DMS 273 (cell line): ENCODE data around the gene GOLPH3.
"Not testable (repeated sequence)": the region's sequence is repeated elsewhere in the genome, so short reads cannot be mapped to it uniquely, and the experiment has no call there.

Source experiments
- DNase-seq: peaks from one replicate; lab custom pipeline; 2025; ENCODE audit not compliant: unreplicated experiment; lab: John Stamatoyannopoulos, UW

GOLPH3 gene

GRCh38 chr5:32100691-32101302, 73.3 kb downstream of the GOLPH3 start:
- no peak for DNase-seq

DNA sequence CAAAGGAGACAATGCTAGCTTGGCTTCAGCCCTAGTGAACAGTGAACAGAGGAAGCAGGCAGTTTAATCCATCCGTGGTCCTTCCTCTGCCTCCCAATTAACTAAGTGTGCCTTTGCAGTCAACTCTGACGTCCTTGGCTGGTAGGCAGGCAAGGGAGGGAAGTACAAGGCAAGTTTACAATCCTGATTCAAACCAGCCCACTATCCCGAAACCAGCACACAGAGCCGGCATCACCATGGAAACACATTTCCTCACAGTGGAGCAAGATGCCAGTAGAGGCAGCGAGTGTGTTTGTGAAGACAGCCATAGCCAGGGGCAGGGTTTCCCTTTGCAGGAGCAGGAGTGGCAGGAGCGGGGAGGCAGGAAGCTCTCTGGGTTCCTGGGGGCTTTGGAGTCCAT, 73.9 kb downstream of the GOLPH3 start:
- DNase-seq = no peak

- DNase-seq = no peak
Measured at GRCh38 chr5:32099486-32100035, 74.6 kb downstream of the GOLPH3 start.

DNA sequence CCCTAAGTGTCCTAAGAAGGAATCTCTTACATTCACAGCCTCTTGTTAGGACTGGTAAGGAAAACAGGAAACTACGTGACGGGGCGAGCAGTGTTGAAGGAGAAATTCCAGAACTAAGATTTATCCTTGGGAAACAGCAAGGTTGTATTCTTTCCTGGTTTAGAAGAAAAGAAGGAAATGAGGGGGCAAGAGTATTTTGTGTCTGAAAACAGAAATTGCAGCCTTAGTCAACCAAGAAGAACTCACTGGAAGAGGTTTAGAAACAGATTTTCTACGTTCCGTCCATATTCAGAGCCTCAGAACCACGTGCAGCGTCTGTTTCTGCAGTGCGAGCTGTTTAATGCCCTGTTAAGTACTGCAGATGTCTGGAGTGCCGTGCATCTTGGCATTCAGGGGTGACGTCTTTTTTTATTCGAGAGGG, 75.2 kb downstream of the GOLPH3 start:
- no peak for DNase-seq

GRCh38 chr5:32098291-32098690, 75.8 kb downstream of the GOLPH3 start:
- DNase-seq = no peak

GRCh38 chr5:32096891-32097595, 77.1 kb downstream of the GOLPH3 start:
- DNase-seq = peak; percentile 11

GRCh38 chr5:32095261-32095671, 78.9 kb downstream of the GOLPH3 start:
- DNase-seq = no peak

DNA sequence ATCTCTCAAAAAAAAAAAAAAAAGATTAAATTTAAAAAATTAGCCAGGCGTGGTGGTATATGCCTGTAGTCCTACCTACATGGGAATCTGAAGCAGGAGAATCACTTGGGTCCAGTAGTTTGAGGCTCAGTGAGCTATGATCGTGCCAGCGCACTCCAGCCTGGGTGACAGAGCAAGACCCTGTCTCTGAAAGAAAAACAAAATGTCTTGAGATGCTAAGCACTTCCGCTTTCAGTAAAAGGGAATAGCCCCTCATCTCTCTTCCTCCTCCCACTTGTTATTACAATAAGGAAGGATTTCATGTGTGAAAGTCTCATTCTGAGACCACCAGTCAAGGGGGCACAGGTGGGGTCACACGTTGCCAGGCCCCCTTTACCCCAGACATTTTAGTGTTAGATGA, 79.4 kb downstream of the GOLPH3 start:
- no peak for DNase-seq

DNA sequence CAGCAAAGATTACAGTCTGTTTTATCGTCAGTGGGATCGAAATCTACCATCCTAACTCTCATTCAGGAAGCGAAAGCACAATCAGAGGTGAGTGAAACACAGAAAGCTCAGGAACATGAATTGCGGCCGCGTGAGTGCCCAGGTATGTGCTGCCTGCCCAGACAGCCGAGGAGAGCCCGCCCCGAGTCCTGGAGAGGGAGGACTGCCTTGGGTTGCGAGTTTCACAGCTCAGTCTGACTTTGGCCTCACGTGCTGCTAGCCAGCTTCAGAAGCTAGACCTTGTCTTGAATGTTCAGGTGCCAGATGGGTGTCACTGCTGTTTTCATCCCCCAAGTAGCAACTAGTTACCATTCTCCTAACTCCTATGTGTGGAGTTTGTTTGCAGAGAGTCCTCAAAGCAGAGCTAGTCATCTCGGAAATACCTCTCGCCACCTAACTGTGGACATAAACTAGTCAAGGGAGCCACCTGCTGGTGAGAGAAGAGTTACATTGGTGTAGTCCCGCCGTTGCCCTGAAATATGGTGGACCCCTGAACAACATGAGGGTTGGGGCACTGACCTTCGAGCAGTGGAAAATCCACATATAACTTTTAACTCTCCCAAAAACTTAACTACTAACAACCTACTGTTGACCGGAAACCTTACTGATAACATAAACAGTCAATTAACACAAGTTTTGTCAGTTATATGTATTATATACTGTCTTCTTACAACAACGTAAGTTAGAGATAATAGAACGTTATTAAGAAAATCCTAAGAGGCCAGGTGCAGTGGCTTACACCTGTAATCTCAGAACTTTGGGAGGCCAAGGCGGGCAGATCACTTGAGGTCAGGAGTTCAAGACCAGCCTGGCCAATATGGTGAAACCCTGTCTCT, 80.9 kb downstream of the GOLPH3 start:
- peak; percentile 91 for DNase-seq

DNA sequence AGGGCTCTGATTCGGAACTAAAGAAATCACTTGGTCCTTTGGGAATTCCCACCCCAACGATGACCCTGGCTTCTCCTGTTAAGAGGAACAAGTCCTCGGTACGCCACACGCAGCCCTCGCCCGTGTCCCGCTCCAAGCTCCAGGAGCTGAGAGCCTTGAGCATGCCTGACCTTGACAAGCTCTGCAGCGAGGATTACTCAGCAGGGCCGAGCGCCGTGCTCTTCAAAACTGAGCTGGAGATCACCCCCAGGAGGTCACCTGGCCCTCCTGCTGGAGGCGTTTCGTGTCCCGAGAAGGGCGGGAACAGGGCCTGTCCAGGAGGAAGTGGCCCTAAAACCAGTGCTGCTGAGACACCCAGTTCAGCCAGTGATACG, 83.4 kb downstream of the GOLPH3 start:
- peak; percentile 9 for DNase-seq

DNA sequence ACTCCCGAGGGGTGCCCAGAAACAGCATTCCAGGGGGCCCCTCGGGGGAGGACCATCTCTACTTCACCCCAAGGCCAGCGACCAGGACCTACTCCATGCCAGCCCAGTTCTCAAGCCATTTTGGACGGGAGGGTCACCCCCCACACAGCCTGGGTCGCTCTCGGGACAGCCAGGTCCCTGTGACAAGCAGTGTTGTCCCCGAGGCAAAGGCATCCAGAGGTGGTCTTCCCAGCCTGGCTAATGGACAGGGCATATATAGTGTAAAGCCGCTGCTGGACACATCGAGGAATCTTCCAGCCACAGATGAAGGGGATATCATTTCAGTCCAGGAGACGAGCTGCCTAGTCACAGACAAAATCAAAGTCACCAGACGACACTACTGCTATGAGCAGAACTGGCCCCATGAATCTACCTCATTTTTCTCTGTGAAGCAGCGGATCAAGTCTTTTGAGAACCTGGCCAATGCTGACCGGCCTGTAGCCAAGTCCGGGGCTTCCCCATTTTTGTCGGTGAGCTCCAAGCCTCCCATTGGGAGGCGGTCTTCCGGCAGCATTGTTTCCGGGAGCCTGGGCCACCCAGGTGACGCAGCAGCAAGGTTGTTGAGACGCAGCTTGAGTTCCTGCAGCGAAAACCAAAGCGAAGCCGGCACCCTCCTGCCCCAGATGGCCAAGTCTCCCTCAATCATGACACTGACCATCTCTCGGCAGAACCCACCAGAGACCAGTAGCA, 83.9 kb downstream of the GOLPH3 start:
- no peak for DNase-seq

DNA sequence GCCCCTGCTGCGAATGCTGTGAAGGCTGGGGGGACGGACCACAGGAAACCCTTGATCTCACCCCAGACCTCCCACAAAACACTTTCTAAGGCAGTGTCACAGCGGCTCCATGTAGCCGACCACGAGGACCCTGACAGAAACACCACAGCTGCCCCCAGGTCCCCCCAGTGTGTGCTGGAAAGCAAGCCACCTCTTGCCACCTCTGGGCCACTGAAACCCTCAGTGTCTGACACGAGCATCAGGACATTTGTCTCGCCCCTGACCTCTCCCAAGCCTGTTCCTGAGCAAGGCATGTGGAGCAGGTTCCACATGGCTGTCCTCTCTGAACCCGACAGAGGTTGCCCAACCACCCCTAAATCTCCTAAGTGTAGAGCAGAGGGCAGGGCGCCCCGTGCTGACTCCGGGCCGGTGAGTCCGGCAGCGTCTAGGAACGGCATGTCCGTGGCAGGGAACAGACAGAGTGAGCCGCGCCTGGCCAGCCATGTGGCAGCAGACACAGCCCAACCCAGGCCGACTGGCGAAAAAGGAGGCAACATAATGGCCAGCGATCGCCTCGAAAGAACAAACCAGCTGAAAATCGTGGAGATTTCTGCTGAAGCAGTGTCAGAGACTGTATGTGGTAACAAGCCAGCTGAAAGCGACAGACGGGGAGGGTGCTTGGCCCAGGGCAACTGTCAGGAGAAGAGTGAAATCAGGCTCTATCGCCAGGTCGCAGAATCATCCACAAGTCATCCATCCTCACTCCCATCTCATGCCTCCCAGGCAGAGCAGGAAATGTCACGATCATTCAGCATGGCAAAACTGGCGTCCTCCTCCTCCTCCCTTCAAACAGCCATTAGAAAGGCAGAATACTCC, 84.7 kb downstream of the GOLPH3 start:
- DNase-seq = no peak

- DNase-seq = no peak
Measured at GRCh38 chr5:32088214-32088613, 85.9 kb downstream of the GOLPH3 start.

DNA sequence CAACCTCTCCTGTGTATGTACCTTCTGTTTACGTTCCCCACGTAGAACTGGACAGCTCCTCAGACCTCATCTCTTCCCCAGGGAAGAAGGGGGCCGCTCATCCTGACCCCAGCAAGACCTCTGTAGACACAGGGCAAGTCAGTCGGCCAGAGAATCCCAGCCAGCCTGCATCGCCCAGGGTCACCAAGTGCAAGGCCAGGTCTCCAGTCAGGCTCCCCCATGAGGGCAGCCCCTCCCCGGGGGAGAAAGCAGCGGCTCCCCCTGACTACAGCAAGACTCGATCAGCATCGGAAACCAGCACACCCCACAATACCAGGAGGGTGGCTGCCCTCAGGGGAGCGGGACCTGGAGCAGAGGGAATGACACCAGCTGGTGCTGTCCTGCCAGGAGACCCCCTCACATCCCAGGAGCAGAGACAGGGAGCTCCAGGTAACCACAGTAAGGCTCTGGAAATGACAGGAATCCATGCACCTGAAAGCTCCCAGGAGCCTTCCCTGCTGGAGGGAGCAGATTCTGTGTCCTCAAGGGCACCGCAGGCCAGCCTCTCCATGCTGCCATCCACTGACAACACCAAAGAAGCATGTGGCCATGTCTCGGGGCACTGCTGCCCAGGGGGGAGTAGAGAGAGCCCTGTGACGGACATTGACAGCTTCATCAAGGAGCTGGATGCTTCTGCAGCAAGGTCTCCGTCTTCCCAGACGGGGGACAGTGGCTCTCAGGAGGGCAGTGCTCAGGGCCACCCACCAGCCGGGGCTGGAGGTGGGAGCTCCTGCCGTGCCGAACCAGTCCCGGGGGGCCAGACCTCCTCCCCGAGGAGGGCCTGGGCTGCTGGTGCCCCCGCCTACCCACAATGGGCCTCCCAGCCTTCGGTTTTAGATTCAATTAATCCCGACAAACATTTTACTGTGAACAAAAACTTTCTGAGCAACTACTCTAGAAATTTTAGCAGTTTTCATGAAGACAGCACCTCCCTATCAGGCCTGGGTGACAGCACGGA, 86.7 kb downstream of the GOLPH3 start:
- no peak for DNase-seq

GRCh38 chr5:32083981-32084430, 90.1 kb downstream of the GOLPH3 start:
- no peak for DNase-seq

DNA sequence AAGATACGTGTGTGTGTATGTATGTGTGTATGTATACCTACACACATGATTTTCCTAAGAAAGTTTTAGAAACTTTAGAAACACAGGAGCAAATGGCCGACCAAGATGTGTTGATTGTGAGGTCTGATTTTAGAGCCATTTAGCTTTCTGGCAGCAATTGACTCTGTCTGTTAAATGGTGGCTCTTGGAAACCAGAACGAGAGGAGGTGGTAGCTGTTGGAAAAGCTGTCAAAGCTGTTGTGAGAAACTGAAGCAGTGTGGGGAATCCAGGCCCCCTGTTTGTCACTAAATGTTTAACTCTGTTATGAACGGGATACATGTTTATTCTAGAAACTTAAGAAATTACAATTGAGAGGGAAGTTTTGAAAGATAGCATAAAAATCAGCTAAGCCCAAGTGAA, 91.4 kb downstream of the GOLPH3 start:
- DNase-seq = no peak

DNA sequence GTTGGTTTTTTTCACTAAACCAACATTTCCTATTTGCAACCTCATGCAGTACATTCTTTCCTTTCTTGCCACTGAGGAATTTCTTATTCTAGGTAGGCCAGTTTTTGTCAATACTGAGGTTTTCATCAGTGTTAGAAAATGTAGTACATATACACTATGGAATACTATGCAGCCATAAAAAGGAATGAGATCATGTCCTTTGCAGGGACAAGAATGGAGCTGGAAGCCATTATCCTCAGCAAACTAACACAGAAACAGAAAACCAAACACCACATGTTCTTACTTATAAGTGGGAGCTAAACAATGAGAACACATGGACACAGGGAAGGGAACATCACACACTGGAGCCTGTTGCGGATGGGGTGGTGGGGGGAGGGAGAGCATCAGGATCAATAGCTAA, 93.6 kb downstream of the GOLPH3 start:
- not testable (repeated sequence) for DNase-seq

DNA sequence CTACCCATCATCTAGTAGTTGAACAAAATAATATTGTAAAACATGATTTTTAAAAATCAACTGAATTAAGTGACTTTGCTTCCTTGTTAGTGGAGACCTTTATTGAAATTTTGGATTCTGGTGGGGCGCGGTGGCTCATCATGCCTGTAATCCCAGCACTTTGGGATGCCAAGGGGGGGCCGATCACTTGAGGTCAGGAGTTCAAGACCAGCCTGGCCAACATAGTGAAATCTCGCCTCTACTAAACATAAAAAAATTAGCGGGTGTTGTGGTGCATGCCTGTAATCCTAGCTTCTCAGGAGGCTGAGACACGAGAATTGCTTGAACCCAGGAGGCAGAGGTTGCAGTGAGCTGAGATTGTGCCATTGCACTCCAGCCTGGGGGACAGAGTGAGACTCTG, 95.3 kb downstream of the GOLPH3 start:
- not testable (repeated sequence) for DNase-seq
